ENCODE measurements around the gene RACK1. TPM values are rescaled to one million over a fixed set of nuclear protein-coding genes. Genes with fewer than 3 reads are reported as not detected.
"Not testable (repeated sequence)": the region's sequence is repeated elsewhere in the genome, so short reads cannot be mapped to it uniquely, and the experiment has no call there.

The RACK1 gene
- total RNA-seq, 1 donor from 2014 or later, result 4,943 TPM

GRCh38 chr5:181215997-181216989 lies 27.4 kb downstream of the RACK1 start:
- no peak for DNase-seq (ENCODE audit: low read depth in 2 of 2)

GRCh38 chr5:181214249-181214648 lies 29.5 kb downstream of the RACK1 start:
- DNase-seq (ENCODE audit: low read depth in 2 of 2), result not testable (repeated sequence)

- no peak for DNase-seq (ENCODE audit: low read depth in 2 of 2)
These were observed 30.8 kb downstream of the RACK1 start for GRCh38 chr5:181212934-181213333.

- no peak for DNase-seq (ENCODE audit: low read depth in 2 of 2)
These were observed 31.6 kb downstream of the RACK1 start for GRCh38 chr5:181212080-181212479.

- DNase-seq (ENCODE audit: low read depth in 2 of 2), result no peak
These were observed 32.5 kb downstream of the RACK1 start for GRCh38 chr5:181211208-181211607.

- DNase-seq (ENCODE audit: low read depth in 2 of 2), result not testable (repeated sequence)
These were observed 33.0 kb downstream of the RACK1 start for GRCh38 chr5:181210698-181211097.

- DNase-seq (ENCODE audit: low read depth in 2 of 2), result not testable (repeated sequence)
These were observed 33.6 kb downstream of the RACK1 start for GRCh38 chr5:181210148-181210547.

DNA sequence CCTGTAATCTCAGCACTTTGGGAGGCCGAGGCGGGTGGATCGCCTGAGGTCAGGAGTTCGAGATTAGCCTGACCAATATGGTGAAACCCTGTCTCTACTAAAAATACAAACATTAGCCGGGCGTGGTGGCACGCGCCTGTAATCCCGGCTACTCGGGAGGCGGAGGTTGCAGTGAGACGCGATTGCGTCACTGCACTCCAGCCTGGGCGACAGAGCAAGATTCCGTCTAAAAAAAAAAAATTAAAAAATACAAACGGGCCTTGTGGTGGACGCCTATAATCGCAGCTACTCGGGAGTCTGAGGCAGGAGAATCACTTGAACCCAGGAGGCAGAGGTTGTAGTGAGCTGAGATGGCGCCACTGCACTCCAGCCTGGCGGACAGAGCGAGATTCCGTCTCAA lies 34.7 kb downstream of the RACK1 start:
- DNase-seq (ENCODE audit: low read depth in 2 of 2), result not testable (repeated sequence)

GRCh38 chr5:181207960-181208253 lies 35.8 kb downstream of the RACK1 start:
- DNase-seq (ENCODE audit: low read depth in 2 of 2), result no peak

GRCh38 chr5:181207214-181207959 lies 36.3 kb downstream of the RACK1 start:
- DNase-seq (ENCODE audit: low read depth in 2 of 2), result peak; percentile 86 to 91

GRCh38 chr5:181205761-181206649 lies 37.7 kb downstream of the RACK1 start:
- peak in 1 of 2 donors; percentile 16 for DNase-seq (ENCODE audit: low read depth in 2 of 2)

DNA sequence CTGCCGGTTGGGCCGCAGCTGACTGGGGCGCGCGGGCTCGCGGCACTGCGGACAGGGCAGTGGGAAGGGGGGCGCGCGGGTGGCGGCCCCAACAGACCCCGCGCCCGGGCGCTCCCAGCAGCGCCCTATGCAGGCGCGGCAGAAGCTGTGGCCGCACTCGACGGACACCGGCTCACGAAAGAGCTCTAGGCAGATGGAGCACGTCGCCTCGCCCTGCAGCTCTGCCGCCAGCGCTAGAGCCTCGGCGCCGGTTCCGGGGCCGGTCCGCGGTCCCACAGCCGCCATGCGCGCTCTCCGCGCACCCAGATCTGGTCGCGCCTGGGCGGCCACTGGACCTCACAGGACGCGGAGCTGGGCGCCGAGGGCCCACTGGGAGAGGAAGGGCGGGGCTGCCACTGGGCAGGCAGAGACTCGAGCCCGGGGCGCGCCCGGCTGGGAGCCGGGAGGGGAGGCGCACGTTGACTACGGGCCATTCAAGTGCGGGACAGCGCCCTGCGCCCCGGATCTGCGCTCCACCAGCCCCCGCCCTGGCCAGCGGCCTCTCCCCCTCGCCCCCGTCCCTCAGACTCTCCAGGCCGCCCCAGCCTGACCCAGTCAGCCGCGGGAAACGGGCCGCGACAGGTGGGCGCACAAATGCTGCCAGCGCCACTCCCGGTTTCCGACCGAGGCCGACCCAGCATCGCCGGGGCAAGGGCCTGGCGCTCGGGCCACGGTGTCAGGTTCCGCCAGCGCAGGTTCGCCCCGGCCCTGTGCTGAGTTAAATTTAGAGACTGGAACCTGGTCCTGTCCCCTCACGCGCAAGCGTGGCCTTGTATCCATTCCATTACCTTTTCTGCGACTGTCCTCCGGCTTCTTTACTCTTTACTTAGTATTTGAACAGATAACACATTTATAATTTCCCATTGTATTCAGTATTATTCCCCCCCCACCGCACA lies 38.6 kb downstream of the RACK1 start, which contains the start of gene TRIM7:
TSS of gene TRIM7 (minus strand) at position 371 of the 935 bp plus-strand sequence. CDS start at position 285, 86 bp downstream.
- peak in 1 of 2 donors; percentile 35 for DNase-seq (ENCODE audit: low read depth in 2 of 2)

DNA sequence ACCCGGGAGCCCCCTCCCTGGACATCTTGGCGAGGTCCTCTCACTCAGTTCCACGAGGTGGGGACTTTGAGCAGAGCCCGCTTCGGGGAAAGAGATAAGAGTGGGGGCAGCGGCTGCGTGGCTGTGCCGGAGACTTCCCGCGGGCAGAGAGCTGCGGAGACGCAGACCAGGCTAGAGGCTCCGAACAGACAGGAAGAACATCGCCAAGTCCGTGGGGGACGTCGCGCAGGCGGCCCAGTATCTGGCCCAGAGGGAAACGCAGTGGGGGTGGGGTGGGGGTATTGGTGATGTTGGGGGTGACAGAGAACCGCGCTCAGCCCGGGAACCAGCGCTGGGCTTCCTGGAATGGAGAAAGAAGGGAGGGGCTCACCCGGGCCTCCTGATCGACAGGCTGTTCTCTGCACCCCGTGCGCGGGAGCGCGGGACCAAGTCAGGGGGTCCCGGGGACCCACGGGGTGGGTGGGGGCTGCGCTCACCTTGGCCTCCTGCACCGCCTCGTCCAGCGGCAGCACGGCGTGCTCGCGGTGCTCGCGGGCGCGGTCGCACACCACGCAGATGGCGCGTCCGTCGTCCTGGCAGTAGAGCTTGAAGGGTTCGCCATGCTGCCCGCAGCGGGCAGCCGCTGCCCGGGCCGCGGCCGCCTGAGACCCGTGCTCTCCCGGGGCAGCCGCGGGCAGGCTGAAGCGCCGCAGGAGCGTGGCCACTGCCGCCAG lies 39.4 kb downstream of the RACK1 start:
- DNase-seq (ENCODE audit: low read depth in 2 of 2), result peak in 1 of 2 donors; percentile 68

DNA sequence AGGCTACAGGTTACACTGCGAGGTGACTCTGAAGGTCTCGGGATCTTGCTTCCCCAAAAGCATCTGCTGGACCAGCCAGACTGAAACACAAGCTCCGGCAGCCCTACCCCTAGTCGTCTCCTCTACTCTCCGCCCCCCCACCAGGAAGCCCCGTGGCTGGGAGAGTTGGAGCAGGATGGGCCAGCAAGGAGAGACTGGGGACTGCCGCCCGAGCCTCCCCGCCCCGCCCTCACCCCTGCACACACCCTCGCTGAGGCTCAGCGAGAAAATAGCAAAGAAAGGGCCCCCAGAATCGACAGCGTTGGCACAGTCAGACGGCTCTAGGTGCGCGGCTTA lies 40.0 kb downstream of the RACK1 start:
- DNase-seq (ENCODE audit: low read depth in 2 of 2), result no peak

- DNase-seq (ENCODE audit: low read depth in 2 of 2), result no peak
These were observed 40.5 kb downstream of the RACK1 start for GRCh38 chr5:181203093-181203711.

GRCh38 chr5:181200816-181201215 lies 42.9 kb downstream of the RACK1 start:
- DNase-seq (ENCODE audit: low read depth in 2 of 2), result no peak

DNA sequence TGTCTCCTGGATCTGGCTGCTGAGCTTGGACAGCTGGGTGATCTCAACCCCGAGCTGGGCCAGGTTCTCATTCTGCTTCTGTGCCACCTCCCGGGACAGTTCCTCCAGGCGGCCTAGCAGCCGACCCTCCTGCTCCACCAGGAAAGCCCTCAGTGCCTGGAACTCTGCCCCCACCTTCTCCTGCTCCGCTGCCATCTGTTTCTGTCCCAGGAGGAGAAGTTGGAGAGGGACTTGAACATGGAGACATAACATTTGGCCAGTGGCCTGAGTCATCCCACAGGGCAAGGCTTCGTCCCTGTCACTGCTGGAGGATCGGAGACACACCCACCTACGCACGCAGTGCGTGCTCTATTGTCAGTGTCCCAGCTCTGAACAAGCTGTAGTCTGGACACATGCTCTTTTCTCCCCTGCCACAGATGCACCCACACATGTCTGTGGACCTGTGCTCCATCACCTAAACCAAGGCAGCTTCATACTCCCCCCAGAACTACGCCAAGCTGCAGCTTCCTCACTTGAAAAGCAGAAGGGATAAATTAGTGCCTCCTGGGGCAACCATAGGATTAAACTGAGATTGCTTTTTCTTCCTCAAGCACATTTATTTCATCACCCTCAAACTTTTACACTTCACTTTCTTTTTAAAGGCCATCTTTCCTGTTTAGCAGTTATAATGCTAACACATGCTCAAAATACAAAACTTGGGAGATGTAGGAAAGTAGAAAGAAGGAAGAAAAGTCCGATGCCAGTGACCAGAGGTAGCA lies 43.6 kb downstream of the RACK1 start:
- no peak for DNase-seq (ENCODE audit: low read depth in 2 of 2)

- no peak for DNase-seq (ENCODE audit: low read depth in 2 of 2)
These were observed 44.7 kb downstream of the RACK1 start for GRCh38 chr5:181198905-181199519.
